Measurements from ENCODE around the gene LTBR. TPM values are rescaled to one million over a fixed set of nuclear protein-coding genes. Genes with fewer than 3 reads are reported as not detected.
"Not testable (repeated sequence)": the region's sequence is repeated elsewhere in the genome, so short reads cannot be mapped to it uniquely, and the experiment has no call there.

Gene LTBR
- total RNA-seq (2014; rRNA removed; shearing (Covaris generic)): 0.86 and 10.1 TPM in 2 replicates

DNA sequence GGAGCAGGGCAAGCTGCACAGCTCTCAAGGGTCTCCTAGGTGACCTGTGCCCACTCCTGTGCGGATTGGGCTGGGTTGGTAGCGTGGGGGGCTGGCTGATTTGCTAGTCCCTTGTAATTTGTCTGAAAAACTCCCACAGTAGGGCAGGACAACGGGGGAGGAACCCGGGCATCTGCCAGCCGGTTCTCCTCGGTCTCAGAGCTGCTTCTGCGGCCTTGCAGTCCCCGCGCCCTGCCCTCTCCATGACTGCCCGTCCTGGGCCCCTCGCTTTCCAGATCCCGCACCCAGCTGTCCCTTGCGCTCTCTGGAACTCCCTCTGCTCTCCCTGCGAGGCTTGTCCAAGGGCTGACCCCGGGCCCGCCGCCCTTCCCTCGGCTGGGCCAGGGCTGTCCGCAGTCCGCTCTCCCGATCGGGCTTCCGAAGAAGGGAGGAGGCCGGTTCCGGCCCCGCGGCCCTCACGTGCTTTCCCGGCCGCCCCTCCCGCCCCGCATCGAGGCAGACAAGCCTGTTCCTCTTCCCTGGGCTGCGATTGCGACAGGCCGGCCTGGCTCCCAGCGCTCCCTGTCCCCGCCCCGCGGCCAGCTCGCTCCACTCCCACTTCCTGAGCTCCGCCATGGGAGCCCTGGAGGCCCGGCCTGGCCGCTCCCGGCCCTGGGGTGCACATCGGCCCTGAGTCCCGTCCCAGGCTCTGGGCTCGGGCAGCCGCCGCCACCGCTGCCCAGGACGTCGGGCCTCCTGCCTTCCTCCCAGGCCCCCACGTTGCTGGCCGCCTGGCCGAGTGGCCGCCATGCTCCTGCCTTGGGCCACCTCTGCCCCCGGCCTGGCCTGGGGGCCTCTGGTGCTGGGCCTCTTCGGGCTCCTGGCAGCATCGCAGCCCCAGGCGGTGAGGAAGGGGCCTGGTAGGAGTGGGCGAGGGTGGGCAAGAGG, at the start of gene LTBR:
TSS of gene LTBR (plus strand) at position 591 of the 927 bp plus-strand sequence. CDS start at position 788, 197 bp downstream.
- DNase-seq (ENCODE audit: low spot score): peak; percentile 37
- in situ Hi-C loops (cut with HindIII; ENCODE audit: low sequenced_read_pairs): no loop called here

DNA sequence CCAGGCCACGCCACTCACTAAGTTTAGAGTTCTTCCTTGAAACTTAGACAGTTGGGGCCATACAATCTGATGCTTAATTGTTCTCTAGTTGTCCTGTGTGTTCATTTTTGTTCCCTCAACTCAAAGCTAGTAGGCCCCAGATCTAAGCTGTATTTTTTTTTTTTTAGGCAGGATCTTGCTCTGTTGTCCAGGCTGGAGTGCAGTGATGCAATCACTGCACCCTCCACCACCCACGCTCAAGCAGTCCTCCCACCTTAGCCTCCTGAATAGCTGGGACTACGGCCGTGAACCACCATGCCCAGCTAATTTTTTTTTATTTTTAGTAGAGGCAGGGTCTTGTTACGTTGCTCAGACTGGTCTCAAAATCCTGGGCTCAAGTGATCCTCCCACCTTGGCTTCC, 49.6 kb upstream of the LTBR start:
- in situ Hi-C loops (cut with HindIII; ENCODE audit: low sequenced_read_pairs): no loop called here
- no peak for DNase-seq (ENCODE audit: low spot score)

DNA sequence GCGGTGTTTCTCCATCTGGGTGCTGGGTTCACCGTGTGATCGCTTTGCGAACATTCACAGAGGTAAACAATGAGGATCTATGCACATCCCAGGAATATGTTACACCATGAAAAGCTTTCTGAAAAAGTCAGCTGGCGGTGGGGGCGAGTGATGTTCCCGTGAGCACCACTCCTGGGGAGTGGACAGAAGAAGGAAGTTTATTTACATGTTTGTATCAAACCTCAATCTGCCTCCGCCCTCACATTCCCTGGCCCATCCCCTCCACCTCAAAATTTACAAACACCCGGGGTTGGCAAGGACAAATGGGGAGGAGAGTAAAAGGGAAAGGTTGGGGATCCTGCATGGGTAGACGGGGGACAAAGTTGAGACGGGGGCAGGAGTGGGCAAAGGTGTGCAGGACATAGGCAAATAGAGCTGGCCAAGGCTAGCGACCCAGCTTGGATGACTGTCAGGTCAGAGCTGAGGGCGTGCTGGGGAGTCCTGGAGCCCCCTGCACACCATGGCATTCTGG, 49.0 kb upstream of the LTBR start:
- no peak for DNase-seq (ENCODE audit: low spot score)
- in situ Hi-C loops (cut with HindIII; ENCODE audit: low sequenced_read_pairs): no loop called here

DNA sequence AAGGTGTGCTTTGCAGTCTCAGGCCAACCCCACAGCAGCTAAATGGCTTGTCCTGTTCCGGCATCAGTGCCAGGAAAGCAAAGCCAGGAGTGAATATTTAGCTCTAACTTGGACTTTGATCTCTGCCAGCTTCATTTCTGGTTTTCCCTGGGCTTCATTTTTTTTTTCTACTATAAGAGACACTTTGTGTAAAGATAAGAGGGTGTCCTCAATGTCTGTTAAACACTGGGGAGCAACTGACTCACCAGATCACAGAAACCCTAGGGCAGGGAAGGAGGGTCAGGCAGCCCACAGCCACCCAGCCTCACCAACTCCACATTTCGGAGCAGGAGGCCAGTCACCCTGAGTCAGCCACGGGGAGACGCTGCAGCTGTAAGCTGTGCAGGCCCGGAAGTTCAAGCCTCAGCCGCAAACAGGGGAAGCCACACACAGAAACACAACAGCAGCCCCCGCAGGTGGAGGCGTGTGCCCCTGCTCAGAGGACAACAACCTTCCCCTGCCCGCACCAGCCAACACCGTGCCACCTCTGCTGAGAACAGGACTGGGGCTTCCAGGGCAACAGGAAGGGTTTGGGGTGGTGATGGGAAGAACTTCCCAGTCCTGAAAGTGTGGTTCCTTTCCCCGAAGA, 48.4 kb upstream of the LTBR start:
- in situ Hi-C loops (cut with HindIII; ENCODE audit: low sequenced_read_pairs): no loop called here
- DNase-seq (ENCODE audit: low spot score): no peak

DNA sequence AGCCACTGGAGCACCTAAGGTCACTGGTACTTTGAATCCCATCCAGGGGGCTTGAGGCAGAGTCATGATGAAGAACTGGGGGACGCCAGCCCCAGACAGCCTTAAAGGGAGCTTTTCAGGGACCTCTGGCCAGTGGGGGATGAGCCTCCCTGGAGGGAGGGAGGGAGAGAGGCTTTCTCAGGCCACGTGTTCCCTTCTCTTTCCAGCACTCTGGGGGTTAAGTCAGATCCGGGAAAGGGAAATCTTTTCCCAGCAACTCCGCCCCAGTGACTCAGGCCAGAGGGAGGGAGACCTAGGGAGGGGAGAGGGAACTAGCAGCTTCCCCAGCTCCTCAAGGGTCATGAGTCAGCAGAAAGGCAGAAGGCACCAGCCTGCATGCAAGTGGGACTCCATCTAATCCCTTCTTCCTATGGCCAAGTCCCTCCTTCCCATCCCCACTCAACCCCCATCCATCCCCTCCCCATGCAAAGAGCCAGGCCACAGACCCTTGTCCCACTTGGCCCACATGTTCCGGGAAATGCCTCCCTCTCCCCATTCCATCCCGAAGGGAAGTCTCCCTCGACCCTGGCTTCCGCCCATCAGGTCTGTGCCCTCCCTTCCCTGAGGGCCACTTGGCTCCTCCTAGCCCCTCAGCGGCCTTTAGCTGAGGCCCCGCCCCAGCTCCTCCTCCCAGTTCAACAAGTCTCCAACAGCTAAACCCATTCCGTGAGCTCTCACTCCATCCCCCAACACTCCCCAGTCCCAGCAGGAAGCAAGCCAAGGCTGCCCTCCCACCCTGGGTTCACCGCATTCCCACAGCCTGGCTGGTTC, 47.7 kb upstream of the LTBR start:
- peak; percentile 72 for DNase-seq (ENCODE audit: low spot score)
- in situ Hi-C loops (cut with HindIII; ENCODE audit: low sequenced_read_pairs): no loop called here

DNA sequence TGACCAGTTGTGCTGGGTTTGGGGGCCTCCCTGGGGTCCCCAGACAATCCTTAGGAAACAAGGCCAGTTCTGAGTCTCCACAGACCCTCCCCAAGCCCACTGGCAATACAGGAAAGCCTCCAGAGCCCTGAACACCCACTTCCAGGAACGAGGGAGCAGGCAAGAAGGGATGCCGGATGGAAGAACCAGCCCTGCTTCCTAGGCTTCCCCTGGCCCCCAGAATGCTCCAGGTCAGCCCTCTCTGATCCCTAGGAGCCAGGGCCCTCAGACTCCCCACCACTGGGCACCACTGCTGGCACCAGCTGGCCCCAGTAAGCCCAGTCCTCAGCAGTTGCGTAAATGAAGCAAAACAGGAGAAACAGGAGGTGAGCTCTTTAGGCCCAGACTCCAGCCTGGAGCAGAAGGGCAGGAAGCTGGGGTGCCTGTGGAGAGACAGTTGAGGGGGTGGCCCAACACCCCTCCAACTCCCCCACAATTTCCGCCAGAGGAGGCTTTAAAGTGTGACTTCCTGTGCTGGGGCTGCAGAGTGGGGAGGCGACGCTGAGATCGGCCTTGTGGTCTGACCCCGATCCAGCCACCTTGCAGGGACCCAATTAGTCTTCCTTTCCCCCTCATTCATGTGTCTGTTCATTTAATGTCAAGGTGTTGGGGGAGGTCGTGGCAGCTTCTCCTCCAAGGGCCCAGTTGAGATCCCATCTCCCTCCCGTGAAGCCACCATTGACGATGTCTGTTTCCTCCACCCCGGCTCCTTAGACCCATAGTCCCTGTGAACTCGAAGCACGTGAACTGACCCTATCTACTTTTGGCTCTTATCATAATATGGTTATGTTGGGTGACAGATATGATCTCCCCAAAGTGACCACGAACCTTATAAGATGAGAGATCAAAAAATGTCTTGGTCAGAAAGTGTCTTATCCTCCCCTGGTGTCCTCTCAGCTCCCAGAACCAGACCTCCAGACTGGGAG, 46.8 kb upstream of the LTBR start:
- in situ Hi-C loops (cut with HindIII; ENCODE audit: low sequenced_read_pairs): no loop called here
- DNase-seq (ENCODE audit: low spot score): no peak

DNA sequence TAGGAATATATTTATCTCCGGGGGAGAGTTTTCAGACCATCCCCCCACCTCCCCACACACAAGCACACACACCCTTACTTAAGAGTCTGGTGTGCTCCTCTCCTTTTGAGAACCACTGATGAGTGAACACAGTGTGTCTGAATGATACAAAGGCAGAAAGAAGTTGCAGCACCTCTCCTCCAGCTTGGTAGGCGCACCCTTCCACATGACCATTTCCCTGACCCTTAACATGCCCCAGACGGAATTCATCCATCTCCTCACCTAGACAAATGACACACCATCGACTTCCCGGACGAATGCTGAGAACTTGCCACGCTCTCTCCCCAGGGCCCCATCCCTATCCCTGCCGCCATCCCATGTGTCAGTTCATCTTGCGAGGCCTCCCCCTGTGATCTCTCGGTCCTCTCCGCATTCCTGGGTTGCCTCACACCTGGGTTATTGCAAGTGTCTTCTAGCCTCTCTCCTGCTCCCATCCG, 46.0 kb upstream of the LTBR start:
- in situ Hi-C loops (cut with HindIII; ENCODE audit: low sequenced_read_pairs): no loop called here
- DNase-seq (ENCODE audit: low spot score): no peak

DNA sequence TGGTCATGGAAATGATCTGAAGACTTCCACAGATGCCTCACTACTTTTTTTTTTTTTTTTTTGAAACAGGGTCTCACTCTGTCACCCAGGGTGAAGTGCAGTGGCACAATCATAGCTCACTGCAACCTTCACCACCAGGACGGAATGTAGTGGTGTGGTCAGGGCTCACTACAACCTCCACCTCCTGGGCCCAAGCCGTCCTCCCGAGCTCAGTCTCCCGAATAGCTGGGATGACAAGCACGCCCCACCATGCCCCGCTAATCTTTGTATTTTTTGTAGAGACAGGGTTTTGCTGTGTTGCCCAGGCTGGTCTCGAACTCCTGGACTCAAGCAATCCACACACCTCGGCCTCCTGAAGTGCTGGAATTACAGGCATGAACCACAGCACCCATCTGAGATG, 45.4 kb upstream of the LTBR start:
- in situ Hi-C loops (cut with HindIII; ENCODE audit: low sequenced_read_pairs); DNase-seq (ENCODE audit: low spot score): not testable (repeated sequence)

DNA sequence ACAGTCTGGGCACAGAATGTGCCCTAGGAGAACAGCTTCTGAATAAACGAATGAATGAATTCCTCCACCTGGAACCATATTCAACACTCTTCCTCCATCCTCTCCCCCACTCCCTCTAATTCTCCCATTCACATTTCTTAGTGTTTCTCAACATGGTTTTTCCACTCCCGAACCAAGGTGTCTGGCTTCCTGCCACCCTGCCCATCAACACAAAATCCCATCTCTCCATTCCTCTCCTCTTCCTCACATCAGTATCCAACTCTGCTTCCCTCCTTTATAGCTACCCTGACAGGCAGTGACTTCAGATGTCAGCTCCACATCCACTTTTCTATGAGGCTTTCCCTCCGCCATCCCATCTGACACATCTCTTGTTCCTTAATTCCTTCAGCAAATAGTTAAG, 45.0 kb upstream of the LTBR start:
- in situ Hi-C loops (cut with HindIII; ENCODE audit: low sequenced_read_pairs): no loop called here
- DNase-seq (ENCODE audit: low spot score): no peak

DNA sequence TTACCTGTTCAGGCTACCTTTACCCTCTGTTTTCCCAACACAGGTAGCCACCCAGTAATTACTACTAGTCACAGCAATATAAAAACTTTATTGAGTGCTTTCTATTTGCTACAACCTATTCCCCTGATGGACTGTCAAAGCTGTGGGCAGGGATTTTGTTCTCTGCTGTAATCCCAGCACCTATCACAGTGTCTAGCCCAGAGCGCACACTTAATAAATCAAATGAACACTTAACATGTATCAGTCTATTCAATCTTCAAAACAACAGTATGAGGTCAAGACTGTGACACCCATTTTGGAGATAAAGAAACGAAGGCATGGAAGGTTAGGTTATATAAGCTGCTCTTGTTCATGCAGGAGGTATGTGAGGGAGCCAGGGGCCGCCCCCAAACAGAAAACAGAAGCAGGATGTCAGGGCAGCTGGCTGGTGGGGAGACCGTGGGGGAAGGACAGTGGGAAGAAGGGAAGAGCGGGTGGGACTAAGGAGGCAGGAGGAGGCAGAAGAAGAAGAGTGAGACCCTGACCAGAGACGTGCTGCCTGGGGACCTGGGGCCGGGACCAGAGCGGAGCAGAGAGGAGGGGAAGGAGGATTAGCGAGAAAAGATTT, 43.8 kb upstream of the LTBR start:
- in situ Hi-C loops (cut with HindIII; ENCODE audit: low sequenced_read_pairs): no loop called here
- DNase-seq (ENCODE audit: low spot score): no peak

DNA sequence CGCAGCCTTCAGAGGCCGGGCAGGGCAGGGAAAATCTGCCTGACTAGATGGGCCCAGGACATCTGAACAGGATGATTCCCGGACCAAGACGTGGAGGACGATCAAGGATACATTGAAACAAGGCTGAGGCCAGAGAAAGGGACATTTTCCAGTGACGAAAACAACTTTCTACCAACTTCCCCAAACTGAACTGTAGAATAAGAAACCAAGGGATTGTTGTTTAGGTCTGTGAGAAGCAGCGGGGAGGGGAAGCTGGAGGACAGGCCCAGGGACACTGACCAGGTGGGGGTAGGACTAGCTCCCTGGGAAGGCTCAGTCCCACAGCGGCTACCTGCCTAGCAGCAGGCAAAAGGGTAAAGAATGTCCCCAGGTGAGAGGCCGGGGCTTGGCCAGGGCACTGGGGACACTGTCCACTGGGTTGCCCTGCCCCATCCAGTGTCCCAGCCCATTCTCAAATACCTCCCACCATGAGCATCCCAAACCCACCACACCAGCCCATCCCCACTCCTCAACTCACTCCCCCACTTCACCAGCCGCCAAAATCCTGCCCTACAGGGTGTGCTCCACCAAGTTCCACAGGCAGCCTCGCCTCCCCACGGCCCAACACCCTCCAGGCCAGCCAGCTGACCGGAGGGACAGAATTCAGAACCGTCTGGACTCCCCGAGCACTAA, 43.1 kb upstream of the LTBR start:
- in situ Hi-C loops (cut with HindIII; ENCODE audit: low sequenced_read_pairs): no loop called here
- no peak for DNase-seq (ENCODE audit: low spot score)

DNA sequence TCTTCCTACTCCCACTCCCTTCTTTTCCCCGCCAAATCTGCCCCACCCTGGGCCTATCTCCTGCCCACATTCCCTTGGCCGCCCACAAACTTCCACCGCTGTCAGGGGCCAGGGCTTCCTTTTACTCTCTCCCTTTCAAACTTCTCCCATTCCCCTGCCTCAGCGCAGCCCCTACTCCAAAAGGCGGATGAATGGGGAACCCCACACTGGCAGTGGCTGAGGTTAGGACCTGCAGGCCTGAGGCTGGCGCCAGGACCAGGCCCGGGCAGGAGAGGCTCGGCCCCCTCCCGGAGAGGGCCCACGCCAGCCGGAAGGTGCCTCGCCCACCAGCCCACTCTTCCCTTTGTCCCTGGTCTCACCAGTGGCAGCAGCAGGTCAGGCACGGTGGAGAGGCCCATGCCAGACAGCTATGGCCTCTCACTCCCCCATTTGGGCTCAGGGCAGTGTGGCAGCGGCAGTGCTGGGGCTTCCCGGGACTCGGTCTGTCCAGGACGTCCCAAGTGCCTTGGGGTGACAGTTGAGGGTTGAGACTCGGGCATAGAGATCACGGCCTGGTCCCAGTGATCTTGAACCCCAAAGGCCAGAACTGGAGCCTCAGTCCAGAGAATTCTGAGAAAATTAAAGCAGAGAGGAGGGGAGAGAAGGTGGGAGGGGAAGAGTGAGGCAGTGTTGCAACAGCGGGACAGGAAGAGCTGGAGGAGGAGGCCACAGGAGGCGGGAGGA, 42.4 kb upstream of the LTBR start, which contains the start of gene TNFRSF1A:
TSS of gene TNFRSF1A (minus strand) at position 660 of the 723 bp plus-strand sequence. CDS start at position 398, 262 bp downstream.
- peak; percentile 48 for DNase-seq (ENCODE audit: low spot score)

DNA sequence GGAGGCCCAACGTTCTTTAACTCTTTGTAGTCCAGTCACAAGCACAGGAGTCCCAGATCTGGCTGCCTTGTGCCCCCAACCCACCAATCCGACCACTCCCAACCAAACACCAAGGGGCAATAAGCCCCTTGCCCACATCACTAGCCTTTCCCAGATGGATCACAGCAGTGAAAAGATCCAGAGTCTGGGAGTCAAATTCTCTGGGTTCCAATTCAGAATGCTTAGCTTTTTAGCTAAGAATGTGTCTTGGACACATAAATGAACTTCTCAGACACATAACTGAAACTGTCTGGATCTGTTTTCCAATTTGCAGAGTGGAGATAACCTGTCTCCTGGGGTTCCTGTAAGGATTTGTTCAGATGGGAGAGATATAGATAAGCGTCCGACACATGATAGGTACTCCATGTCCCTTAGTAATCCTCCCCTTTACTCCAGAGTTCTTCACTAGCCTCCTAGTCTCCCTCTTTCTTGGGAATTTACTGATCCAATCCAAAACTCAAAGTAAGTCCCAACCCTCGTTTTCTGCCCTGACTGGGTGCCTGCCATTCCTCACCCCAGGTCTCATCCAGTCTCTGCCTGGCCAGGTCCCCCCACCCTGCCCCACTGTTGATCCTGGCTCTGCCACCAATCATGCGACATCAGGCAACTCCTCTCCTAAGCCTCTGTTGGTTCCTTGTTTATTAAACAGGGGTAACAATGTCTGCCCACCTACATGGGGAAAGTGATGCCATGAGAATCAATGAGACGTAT, 41.6 kb upstream of the LTBR start:
- in situ Hi-C loops (cut with HindIII; ENCODE audit: low sequenced_read_pairs): no loop called here
- no peak for DNase-seq (ENCODE audit: low spot score)

More for the DNA sequence above, 42.4 kb upstream of the LTBR start, which contains the start of gene TNFRSF1A:
- in situ Hi-C loops (cut with HindIII; ENCODE audit: low sequenced_read_pairs): no loop called here

DNA sequence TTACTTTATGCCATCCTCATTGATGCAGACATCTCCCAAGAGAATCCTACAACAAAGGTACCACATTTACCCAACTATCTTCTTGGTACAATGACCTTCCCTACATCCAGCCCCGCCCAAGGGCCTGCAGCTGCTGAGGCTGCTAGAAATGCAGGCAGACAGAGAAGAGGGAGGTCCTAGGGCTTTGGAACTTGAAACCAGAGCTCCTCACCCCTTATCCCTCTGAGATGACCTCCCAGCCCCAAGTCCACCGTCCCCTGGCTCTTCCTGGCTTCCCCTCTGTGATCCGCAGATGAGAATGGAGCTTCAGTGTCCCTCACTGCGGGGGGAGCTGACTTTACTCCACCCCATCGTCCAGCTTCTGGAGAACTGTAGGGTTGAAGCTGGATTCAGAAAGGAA, 40.4 kb upstream of the LTBR start:
- in situ Hi-C loops (cut with HindIII; ENCODE audit: low sequenced_read_pairs): no loop called here
- DNase-seq (ENCODE audit: low spot score): no peak

DNA sequence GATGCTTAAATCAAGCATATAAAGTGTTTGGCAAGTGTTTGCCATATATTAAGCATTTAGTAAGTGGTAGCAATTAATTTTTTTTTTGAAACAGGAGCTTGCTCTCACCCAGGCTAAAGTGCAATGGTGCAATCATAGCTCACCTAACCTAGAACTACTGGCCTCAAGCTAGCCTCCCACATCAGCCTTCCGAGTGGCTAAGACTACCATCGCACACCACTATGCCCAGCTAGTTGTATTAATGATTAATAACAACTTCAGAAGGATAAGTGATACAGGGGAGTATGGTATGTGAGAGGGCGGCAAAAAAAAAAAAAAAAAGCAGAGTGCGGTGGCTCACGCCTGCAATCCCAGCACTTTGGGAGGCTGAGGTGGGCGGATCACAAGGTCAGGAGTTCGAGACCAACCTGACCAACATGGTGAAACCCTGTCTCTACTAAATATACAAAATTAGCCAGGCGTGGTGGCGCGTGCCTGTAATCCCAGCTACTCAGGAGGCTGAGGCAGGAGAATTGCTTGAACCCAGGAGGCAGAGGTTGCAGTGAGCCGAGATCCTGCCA, 39.8 kb upstream of the LTBR start:
- DNase-seq (ENCODE audit: low spot score); in situ Hi-C loops (cut with HindIII; ENCODE audit: low sequenced_read_pairs): not testable (repeated sequence)

Data from G401 (cell line).